Epithelial cell of prostate (primary cell): ENCODE measurements around the gene KIF2C.
"Not testable (repeated sequence)": the region's sequence is repeated elsewhere in the genome, so short reads cannot be mapped to it uniquely, and the experiment has no call there.

Experiments used
- DNase-seq: peaks from one replicate; pipeline ENCODE4 v3.0.0-alpha.2; 2011; ENCODE audit warnings: low read depth, low spot score
- H3K27ac ChIP-seq: fragments of 450-650 bp; 2 replicates; pipeline ENCODE4 v1.5.1; 2017; ENCODE audit warnings: mild to moderate bottlenecking

KIF2C gene

DNA sequence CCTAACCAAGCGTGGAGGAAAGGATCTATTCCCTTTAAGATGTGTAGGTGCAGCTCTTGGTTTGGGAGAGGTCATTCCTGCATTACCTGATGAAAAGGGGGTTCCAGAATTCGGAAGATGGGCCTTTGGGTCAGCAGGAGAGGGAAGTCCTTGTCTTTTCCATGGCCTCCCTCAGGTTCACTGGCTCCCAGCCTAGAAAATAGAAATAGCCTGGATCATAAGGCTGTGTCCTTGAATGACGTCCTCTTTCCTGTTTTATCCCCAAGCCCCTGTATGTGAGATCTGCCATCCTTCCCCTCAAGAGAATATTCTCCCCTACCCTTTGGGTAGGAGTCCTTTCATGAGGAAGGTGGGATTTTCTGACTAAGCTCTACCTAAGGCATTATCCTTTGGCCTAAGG, 21.2 kb downstream of the KIF2C start:
- no peak overlapping the region for H3K27ac ChIP-seq
- DNase-seq, result no peak

DNA sequence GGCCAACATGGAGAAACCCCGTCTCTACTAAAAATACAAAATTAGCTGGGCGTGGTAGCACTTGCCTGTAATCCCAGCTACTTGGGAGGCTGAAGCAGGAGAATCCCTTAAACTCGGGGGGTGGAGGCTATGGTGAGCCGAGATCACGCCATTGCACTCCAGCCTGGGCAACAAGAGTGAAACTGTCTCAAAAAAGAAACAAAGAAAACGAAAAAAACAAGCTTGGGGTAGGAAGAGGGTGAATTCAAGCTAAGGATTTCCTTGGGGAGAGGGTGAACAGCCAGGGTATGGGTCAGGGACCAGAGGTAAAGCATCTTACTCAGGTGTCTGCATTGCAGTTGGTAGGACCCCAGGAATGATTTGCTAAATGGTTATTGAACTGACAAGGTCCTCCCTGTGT, 26.8 kb downstream of the KIF2C start:
- not testable (repeated sequence) for DNase-seq, H3K27ac ChIP-seq

DNA sequence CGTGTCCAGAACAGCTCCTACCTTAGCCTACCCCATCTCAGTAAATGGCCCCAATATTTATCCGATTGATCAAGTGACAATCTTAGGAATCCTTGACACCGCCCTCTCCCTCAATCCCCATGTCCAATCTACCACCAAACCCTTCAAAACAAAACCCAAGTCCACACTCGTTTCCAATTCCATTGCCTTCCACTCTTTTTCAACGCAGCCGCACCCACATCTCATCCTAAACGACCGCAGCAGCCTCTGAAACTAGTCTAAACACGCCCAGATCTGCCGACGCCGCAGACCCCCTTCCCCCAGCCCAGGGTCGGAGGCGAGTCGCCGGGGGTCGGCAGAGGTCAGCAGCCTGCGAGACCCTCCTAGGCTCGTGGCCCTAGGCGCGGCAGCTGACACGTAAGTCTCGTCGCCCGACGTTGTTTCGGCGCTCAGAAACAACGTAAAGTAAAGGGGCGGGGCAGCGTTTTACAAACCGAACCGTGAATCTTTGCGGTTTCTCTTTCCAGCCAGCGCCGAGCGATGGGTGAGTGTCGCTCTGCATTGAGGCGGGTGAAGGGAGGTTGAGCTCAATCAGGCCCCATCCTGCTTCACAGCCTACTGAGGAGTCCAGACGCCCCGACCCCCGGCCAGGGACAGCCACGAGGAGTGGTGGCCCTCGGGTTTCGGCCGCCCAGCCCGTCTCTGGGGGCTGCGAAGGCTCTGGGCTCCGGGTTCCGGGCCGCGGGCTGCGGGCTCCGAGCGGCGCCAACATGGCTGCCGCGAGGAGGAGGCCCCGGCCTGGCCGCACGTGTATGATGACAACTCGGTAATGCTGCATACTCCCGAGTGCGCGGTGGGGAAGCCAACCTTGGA, 35.7 kb downstream of the KIF2C start, which contains the start of gene RPS8:
Gene RPS8 (plus strand): TSS at position 463 of the 852 bp plus-strand sequence. CDS start 57 bp downstream, at position 520.
- DNase-seq, result peak; percentile 76
- peak within 1 kb of the TSS; percentile 89 for H3K27ac ChIP-seq

DNA sequence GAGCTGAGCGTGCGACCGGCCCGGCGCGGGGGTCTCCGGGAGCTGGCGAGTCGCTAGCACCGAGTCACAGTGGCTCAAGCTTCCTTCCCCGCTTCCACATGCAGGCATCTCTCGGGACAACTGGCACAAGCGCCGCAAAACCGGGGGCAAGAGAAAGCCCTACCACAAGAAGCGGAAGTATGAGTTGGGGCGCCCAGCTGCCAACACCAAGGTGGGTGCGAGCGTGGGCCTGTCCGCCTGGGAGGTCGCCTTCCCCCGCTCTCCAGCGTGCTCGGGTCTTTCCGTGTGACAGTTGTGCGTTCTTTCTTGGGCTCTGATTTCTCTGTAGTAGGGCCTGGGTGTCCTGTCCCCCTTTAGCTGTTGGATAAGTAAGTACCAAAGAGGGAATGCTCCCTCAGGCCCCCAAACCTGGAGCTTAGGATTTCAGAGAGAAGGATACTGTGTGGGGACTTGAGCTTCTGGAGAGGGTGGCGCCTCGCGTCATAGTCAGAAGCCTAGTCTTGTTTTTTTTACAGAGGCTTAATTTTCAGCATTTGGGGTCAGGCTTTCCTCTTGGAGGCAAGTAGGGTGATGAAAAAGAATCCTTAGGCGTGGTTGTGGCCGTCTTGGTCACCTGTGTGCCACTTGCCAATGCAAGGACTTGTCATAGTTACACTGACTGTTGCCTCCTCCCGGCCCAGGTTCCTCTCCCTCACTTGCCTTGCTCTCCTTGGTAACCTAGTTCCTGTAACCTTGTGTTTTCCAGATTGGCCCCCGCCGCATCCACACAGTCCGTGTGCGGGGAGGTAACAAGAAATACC, 36.5 kb downstream of the KIF2C start:
- no peak for DNase-seq

DNA sequence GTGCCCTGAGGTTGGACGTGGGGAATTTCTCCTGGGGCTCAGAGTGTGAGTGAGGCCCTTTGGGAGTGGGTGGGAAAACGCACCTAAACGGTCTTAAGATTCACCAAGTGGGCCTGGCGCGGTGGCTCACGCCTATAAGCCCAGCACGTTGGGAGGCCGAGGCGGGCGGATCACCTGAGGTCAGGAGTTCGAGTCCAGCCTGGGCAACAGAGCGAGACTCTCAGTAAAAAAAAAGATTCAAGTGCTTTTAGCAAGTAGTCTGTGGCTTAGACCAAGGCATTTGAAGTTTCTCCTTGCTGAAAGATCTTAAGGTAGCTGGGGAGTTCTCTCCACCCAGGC, 37.1 kb downstream of the KIF2C start:
- no peak for DNase-seq
- peak overlapping the region; percentile 89 for H3K27ac ChIP-seq

More for the DNA sequence above, 36.5 kb downstream of the KIF2C start:
- H3K27ac ChIP-seq, result peak overlapping the region; percentile 89

DNA sequence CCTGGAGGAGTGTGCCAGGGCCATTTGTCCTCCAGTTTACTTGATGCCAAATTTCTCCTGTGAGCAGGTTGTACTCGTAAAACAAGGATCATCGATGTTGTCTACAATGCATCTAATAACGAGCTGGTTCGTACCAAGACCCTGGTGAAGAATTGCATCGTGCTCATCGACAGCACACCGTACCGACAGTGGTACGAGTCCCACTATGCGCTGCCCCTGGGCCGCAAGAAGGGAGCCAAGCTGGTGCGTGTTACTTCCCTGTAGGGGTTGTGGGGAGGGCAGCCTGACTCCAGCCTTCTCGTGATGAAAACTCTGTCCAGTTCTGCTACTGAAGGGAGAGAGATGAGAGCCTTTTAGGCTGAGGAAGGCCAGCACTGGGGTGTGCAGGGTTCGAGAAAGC, 37.9 kb downstream of the KIF2C start:
- H3K27ac ChIP-seq, result peak overlapping the region; percentile 89

DNA sequence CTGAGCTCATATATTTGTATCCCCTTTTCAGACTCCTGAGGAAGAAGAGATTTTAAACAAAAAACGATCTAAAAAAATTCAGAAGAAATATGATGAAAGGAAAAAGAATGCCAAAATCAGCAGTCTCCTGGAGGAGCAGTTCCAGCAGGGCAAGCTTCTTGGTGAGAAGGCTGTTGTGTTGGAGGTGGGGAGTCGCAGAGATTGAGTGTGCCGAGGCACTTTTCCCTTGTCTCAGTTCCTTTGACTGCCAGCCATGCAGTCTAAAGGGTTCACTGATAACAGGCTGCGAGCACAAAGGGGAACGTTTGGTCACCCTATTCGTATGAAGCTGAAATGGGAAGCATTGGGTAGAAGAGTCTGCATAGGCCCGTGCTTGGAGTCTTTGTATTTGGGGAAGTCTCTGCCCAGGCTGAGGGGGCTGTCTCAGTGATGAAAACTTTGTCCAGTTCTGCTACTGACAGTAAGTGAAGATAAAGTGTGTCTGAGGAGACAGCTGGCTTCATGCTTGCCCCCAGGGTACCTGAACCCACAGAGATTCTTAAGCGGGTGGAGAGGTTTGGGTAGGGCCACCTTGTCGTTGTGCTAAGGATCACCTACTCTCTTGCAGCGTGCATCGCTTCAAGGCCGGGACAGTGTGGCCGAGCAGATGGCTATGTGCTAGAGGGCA, 38.5 kb downstream of the KIF2C start:
- H3K27ac ChIP-seq, result peak overlapping the region; percentile 89
- DNase-seq, result no peak

More for the DNA sequence above, 37.9 kb downstream of the KIF2C start:
- DNase-seq, result no peak

DNA sequence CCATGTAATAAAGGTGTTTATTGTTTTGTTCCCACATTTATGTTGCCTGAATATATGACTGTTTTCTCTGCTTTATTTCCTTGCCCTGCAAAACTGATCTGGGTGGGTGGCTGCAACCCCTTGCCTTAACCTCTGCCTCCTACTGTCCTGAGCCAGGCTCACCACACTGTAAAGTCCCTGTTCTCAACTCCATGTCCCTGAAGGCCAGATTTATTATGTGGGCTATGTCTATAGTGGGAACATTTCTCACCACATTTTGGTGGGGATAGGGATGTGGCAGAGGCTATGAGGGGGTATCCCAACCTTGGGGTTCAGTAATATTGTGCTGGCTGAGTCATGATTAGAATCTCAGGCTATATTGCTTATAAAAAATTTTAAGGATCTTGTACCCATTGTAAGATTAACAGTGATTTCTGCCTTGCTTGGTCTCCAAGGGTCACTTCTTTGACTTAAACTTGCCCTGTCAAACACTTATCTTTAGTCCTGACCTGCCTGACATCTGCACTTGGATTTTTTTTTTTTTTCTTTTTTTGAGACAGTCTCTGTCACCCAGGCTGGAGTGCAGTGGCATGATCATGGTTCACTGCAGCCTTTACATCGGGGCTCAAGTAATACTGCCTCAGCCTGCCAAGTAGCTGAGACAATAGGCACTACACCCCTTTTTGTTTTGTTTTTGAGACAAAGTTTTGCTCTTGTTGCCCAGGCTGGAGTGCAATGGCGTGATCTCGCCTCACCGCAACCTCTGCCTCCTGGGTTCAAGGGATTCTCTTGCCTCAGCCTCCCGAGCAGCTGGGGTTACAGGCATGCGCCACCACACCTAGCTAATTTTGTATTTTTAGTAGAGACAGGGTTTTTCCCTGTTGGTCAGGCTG, 39.3 kb downstream of the KIF2C start:
- peak overlapping the region; percentile 89 for H3K27ac ChIP-seq
- DNase-seq, result no peak

DNA sequence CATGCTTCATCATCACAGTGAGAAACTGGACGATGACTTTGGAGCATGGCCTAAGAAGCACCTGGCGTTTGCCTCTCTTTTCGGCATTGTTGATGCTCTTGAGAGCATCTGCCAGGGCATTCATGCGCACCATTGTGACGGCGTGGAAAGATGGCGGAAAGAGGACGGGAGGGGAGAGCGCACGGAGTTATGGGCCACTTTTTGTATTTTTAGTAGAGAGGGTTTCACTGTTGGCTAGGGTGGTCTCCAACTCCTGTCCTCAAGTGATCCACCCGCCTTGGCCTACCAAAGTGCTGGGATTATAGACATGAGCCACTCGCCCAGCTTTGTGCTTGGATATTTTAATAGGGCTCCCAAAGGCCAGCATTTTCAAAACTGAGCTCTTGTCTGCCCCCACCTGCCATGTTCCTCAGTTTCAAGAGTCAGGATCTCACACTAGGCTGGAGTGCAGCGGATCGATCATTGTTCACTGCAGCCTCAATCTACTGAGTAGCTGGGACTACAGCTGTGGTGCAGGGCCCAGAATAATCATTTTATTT, 41.0 kb downstream of the KIF2C start:
- H3K27ac ChIP-seq, result no peak overlapping the region
- DNase-seq, result no peak

DNA sequence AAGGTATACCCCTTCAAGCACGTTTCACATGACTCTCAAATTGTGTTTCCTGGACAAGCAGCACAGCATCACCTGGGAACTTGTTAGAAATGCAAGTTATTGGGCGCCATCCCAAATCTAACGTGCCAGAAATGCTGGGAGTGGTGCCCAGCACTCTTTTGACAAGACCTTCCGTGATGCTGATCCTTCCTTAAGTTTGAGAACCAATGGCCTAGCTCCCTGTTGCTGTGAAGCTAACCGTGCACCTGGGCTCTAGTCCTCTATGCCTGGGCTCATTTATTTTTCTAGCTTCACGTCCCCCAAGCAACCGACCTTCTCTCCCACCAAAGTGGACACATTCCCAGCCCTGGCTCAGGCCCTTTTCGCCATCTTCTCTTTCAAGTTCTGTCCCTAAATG, 44.1 kb downstream of the KIF2C start:
- no peak for DNase-seq
- no peak overlapping the region for H3K27ac ChIP-seq

DNA sequence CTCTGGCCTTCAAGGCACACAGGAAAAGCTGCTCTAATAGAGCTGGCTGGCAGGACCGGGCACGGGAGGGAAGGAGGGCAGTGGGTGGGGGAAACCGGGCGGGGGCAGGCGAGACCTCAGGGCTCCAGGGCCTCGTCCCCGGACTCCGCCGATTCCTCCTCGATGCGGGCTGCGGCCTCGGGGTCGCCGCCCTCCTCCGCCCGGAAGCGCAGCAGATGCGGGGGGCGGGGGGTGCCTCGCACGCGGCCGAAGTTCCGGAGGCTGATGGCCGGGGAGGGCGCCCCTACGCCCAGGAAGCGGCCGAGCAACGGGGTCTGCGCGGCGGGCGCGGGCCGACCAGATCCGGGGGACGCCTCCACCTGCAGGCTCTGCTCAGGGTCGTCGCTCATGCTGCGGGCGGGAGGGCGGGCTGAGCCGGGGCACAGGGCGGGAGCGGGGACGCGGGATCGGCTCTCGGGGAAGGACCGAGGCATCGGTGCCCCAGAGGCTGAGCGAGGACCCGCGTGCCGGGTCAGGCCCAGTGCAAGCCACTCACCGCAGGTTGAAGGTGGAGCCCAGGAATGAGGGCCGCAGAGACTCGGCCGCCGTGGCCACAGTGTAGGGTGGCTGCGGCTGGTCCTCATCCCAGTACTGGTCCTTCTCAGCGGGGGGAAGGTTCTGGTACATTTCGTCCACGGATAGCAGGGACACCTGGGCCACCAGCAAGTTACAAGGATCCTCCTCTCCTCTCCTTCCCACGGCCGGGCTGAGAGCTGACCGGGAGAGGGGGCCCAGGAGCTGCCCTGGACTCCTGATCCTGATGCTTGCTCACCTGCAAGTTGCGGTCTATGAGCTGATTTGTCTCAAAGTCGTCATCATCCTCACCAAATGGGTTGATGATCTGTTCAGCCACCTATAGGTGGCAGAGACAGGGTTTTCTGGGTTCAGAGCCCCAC, 44.7 kb downstream of the KIF2C start:
- no peak overlapping the region for H3K27ac ChIP-seq
- no peak for DNase-seq

DNA sequence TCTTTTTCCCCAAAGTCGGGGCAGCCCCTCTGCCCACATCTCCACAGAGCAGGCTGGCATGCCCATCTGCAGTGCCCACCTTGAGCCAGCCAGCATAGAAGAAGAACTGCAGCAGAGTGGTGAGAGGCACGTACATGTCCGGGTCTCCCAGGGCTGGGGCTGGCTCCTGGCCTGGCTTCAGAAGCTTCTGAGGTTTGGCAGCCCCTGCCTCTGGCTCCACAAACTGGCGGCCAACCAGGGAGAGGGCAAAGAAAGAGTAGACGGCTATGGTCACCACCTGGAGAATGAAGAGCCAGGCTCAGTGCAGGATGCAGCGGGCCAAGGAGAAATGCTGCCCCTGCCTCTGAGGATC, 45.4 kb downstream of the KIF2C start:
- no peak overlapping the region for H3K27ac ChIP-seq

DNA sequence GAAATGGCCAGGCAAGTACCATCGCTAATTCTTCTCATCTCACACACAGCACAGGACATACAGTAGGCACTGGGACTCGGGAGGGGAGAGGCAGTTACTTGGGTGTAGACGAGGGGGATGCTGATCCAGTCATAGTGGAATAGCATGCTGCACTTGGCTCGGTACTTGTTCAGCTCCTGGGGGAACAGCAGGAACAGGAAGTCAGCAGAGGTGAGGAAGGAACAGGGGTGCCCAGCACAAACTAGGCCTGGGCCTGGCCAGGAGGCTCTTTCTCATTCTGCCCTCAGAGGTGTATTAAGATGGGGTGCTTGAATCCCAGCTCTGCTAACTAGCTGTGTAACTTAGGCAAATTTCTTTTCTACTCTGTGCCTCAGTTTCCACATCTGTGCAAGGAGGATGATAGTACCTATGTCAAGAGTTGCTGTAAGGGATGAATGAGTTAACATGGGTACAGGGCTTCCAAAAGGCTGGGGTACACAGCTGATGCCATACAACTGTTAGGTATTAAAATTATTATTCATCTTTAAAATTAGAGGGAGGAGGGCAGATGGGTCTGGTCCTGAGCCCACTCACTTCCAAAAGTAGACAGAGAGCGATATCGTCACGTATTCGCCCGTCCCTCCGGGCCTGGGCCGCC, 46.0 kb downstream of the KIF2C start:
- no peak overlapping the region for H3K27ac ChIP-seq
- DNase-seq, result no peak

More for the DNA sequence above, 45.4 kb downstream of the KIF2C start:
- DNase-seq, result no peak

DNA sequence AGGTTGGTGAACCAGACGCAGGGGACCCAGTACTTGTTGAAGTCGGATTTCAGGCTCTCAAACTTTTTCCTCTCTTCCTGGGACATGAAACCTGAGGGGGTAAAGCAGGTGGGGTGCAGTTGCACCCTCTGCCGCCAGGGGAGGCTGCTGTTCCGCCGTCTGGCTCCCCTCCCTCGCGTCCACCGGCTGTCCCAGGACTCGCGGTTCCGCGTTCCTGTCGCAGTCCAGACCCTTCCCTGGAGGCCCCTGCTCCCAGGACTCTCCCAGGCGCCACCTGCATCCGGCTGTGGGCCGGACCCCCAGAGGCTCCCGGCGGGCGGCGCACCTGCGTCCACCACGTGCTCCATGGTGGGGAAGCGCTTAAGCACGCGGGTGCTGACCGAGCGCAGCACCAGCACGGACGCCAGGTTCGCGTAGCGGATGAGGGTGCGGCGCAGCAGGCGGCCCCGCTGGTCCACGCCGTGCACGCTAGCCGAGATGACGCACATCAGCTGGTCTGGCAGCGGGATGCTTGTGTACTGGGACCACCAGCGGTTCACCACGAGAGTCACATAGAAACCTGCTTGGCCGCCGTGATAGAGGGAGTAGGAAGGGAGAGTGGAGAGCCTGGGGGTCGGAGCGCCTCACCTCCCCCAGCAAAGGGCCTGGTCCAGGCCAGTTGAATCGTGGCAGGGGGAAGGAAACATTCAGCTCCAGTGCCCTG, 46.7 kb downstream of the KIF2C start:
- no peak for DNase-seq
- H3K27ac ChIP-seq, result no peak overlapping the region

DNA sequence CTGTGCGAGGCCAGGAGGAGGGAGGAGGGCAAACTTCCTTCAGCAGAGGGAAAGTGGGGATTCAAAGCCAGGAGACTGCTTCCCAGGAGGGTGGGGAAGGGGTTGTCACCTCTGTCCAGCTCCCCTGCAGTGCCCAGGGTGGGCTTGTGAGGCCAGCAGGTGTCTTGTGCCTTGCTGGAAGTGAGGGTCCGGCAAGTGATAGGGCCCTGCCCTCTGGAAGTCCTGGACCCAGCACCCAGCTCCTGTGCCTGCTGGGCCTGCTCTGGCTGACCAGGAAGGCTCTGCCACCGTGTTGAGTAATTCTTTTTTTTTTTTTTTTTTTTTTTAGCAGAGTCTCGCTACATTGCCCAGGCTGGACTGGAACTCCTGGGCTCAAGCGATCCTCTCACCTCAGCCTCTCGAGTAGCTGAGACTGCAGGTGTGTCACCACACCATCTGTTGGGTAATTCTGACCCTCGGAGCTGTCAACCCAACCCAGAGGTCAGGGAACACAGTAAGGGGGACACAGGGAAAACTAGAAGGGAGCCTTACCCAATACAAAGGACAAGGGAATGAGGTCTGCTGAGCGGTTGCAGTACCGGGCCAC, 47.3 kb downstream of the KIF2C start:
- no peak overlapping the region for H3K27ac ChIP-seq
- no peak for DNase-seq

DNA sequence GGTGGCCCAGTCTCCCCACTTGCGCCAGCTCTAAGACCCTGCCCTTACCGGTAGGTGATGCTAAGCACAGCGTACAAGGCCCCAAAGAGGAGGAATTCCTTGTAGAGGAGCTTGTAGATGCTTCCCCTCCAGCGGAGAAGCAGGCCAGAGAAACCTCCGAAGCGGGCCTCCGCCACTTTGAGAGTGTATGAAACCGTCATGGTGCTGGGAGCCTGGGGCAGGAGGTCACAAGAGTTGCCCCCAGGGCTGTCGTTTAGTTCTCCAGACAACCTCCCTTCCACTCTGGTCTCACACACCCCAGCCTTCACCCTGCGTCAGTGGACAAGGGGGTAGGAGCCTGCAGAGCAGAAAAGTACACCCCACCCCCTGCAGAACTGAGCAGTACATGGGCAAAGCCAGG, 47.9 kb downstream of the KIF2C start:
- no peak overlapping the region for H3K27ac ChIP-seq
- DNase-seq, result no peak

DNA sequence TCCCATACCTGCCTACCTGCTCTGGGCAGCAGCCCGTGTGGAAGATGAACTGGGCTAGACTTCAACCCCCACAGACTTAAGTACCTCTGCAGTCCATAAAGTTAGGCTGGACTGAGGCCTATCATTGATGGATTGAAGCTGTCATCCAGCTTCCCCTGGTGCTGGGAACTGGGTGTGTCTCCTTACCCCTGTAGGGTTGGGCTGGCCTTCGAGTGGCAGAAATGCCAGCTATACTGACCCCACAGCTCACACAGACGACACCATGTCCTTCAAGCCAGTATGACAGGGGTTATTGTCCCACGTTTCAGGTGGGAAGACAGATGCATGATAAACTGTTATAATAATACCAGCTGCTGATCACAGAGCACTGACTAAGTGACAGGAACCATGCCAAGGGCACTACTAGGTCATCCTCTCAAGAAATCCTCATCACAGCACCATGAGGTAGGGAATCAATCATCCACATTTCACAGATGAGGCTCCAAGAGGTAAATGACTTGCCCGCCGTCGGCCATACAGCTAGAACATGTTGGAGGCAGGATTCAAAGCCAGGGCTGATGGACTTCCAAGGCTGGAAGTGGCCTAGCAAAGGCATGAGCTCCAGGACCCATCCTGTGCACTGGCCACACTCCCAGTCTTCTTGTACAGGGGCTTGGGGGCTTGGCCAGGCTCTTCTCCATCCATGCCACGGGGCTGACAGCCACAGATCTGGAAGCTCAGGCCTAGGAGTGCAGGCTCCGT, 48.7 kb downstream of the KIF2C start, which contains the start of gene BEST4:
Gene BEST4 (minus strand): TSS at position 51 of the 741 bp plus-strand sequence. CDS start 465 bp downstream, outside the sequence.
- no peak for DNase-seq
- H3K27ac ChIP-seq, result no peak within 1 kb of the TSS
